Erythroblast (primary cell): ENCODE measurements around the gene ST14.
"Not testable (repeated sequence)": the region's sequence is repeated elsewhere in the genome, so short reads cannot be mapped to it uniquely, and the experiment has no call there.

ENCODE experiments used
- DNase-seq, 2 experiments: peaks; one replicate each; lab custom pipeline; 2025; lab: John Stamatoyannopoulos, UW
- GATA1 ChIP-seq: IDR thresholded peaks from 2 replicates; pipeline ENCODE4 v1.6.1; 2011; ENCODE audit warnings: low read depth, mild to moderate bottlenecking, control low read depth, low read length, moderate library complexity
- POLR2A ChIP-seq: IDR thresholded peaks from 2 replicates; pipeline ENCODE4 v1.6.1; 2011; ENCODE audit warnings: mild to moderate bottlenecking, low read length

The ST14 gene

DNA sequence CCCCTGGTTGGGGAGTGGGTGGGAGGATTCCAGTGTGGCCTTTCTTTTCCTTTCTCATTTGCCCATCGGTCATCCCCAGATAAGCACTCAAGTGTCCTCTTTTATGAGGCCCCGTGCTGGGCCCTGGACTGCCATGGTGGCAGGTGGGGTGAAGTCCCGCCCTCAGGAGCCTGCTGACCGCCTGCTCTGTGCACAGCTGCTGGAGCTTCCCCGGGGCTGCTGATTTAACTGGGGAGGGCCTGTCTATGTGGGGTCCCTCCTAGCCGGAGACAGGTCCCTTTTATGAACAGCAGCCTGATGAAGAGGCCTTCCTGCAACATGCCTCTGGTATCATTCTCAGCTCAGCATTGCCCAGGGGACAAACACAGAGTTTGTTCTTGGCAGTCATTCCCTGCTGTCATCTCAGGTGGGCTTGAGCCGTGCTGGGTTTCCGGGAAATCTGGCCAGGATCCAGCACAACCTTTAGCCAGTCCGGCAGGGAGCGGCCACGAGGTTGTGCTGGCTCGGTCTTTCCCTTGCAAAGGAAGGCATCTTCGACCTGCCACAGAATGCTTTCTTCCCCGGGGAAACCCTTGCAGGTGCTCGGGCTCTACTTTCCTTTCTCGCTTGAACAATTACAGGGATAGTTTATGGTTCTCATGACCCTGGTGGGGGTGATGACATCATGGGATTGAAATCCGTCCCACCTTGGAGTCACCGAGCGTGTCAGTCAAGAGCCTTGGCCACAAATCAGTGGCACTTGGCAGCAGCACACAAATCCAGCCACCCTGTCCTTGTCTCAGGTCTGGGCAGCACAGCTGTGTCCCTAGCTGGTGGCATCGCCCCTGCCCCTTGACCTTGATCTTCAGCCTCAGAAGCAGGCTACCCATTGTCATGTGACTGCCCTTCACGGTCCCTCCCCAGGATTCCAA, 20.1 kb downstream of the ST14 start:
- no peak for TF ChIP-seq POLR2A
- DNase-seq = no peak

DNA sequence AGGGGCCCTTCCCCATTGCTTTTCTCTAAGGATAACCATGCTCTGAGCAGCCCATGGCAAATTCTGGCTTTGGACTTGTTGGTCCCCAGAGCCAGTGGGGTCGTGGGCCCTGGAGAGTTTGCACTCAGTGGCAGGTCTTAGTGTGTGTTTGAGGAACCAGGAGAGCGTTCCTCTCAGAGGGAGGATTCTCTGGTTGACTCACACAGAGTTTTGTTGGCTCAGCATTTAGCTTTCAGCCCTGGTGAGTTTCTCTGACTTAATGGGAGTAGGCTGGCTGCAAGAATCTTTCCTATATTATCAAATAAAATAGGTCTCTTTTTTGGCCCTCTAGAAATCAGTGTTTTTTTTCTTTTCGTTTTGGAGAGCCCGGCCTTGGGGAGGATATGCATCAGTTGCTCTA, 20.9 kb downstream of the ST14 start:
- no peak for DNase-seq
- TF ChIP-seq POLR2A = no peak
- no peak for TF ChIP-seq GATA1

DNA sequence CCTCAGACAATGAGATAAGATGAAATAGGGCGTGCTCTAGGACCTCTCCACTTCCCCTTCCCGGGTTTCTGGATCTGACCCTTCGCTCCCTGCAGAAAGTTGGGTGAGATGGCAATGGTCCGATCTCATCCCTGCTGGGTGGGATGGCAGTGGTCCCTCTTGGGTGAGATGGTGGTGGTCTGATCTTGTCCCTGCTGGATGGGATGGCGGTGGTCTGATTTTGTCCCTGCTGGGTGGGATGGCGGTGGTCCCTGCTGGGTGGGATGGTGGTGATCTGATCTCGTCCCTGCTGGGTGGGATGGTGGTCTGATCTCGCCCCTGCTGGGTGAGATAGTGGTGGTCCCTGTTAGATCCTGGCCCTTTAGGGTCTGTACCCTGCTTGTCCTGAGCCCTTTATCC, 21.3 kb downstream of the ST14 start:
- TF ChIP-seq POLR2A (no peak), GATA1 (no peak)
- DNase-seq = no peak

DNA sequence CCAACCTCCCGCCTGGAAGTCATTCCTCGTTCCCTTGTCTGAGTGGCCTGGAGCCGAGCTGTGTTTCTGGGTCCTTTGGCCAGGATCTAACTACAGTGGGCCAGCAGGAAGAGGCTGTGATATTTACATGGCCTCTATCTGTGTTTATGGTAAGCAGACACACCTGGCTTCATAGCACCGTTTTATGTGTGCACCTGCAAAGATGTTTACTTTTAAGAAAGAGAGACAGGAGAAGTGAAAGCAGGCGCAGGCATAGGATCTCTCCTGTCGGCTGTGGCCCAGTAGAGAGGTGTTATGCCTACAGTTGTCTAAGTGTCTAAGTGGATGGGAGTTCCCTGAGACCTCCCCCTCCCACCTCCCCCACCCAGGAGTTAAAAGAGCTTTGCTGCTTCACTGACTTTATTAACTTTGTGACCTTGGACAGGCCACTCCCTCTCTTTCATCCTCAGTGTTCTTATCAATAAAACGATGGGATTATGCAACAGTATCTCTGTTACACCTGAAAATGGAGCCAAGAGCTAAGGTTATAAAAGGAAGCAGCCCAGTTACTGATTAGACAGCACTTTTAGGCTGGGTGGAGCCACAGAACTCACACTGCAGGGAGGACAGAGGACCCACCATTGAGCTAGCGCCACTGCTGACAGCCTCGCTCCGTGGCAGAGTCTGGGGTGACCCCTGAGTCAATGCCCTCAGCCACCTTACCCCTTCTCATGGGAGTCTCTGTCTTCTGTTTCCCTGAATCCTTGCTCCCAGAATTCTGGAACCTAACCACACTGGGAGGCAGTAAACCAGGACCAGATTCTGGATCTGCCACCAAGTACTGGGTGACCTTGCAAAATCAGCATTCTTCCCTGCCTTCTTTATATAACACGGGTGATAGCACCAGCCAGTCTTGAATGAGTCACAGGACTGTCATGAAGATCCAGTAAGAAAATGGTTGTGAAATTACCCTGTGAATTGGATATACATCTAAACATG, 22.0 kb downstream of the ST14 start:
- TF ChIP-seq GATA1 (no peak), POLR2A (no peak)

DNA sequence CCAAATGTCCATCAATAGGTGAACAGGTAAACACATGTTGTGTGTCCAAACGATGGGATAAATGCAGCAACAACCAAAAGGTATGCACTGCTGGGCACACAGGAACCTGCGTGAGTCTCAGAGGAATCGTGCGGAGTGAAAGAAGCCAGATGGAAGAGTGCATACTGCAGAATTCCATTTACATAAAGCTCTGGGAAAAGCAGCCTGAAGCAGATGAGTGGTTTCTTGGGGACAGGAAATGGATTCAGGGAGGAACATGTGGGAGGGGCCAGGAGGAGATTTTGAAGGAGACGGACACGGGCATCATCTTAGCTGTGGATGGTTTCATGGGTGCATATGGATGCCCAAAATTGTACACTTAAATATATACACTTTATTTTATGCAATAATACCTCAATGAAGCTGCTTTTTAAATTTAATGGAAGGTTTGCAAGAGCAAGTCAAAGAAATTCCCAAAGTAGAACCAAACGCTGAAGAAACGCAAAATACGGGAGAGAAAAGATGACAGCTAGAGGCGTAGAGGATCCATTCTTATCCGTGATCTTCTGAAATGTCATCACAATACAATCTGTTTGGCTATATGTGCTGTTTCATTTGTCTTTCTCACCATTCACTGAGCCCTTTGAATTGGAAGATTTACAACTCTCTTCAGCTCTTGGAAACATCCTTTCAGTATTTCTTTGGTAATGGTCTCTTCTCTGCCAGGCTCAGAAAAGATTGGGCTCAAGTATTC, 24.5 kb downstream of the ST14 start:
- no peak for TF ChIP-seq GATA1
- TF ChIP-seq POLR2A = no peak
- DNase-seq = no peak

More for the DNA sequence above, 22.0 kb downstream of the ST14 start:
- no peak for DNase-seq

DNA sequence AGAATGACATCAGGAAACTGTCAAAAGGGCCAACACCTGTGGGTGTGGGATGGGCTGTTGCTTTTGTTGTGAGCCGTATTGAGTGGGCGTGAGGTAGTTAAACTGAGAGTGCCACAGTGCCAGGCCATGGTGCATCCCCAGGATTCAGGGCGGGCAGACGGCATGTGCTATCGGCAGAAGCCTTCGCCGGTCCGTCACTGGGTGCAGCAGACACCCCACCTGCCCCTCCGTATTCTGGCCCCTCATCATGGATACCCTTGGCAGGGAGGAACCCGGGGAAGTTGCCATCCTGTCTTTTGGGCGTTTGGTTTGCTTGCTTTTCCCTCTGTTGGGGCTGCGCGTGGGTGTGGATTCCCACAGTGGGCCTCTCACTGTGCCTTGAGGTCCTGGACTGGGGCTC, 27.5 kb downstream of the ST14 start:
- DNase-seq = no peak
- TF ChIP-seq GATA1 (no peak), POLR2A (no peak)

DNA sequence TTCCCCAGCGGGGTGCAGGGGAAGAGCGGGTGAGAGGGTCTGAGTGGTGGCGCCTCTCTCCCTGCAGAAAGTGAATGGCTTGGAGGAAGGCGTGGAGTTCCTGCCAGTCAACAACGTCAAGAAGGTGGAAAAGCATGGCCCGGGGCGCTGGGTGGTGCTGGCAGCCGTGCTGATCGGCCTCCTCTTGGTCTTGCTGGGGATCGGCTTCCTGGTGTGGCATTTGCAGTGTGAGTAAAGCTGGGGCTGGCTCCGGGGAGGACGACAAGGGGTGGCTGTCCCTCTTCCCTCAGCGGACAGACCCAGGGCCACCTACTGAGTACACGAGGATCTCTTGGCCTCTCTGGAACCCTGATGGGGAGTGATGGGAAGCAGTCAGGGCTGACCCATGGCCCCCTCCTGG, 28.5 kb downstream of the ST14 start:
- TF ChIP-seq POLR2A = no peak
- no peak for TF ChIP-seq GATA1
- no peak for DNase-seq

DNA sequence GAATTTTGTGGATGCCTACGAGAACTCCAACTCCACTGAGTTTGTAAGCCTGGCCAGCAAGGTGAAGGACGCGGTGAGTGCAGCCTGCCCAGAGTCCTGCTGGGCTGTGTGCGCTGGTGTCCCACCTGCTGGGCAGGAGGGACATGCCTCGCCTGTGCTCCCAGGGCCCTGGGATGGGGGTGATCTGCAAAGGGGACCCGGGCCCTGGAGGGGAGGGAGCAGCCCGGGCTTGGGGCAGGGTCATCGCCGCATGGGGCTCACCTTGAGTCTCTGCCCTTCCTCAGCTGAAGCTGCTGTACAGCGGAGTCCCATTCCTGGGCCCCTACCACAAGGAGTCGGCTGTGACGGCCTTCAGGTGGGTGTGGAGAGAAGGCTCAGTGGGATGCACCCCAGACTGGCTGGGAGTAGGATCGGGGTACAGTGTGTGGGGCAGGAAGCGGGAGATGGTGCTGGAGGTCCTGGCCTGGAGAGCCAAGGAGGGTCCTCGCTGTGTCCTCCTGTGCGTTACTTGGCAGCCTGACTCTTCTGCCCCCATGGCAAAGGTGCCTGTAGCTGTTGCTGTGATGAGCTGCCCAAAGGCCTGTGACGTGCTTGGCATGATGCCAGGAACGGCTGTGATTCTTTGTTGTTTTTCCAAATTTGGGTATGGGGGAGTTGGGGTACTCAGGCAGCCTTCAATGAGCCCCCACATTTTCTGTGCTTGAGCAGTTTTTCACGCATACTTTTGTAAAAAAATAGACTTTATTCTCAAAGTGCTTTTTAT, 29.2 kb downstream of the ST14 start:
- DNase-seq = no peak
- TF ChIP-seq GATA1 (no peak), POLR2A (no peak)

DNA sequence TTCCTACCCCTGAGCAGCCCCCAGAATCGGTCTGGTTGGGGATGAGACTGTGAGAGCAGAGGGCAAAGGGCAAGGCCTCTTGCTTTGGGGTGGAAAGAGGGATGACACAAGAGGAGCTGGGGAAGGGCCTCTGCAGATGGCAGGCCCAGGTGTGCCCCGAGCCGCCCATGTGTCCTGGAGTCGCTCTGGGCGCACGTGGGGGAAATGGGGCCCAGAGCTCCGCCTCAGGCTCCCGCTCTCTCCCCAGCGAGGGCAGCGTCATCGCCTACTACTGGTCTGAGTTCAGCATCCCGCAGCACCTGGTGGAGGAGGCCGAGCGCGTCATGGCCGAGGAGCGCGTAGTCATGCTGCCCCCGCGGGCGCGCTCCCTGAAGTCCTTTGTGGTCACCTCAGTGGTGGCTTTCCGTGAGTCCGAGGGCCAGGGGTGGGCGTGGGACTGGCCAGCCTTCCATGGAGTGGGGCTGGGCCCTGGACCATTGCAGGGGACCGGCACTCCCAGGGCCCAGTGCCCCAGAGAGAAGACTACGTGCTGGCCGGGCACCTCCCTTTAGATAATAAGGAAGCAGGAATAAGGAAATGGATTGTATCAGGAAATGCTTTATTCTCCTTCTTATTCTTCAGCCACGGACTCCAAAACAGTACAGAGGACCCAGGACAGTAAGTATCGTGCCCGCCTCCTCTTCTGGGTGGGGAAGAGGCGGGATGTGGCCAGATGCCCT, 30.1 kb downstream of the ST14 start:
- DNase-seq = no peak
- TF ChIP-seq POLR2A = no peak

DNA sequence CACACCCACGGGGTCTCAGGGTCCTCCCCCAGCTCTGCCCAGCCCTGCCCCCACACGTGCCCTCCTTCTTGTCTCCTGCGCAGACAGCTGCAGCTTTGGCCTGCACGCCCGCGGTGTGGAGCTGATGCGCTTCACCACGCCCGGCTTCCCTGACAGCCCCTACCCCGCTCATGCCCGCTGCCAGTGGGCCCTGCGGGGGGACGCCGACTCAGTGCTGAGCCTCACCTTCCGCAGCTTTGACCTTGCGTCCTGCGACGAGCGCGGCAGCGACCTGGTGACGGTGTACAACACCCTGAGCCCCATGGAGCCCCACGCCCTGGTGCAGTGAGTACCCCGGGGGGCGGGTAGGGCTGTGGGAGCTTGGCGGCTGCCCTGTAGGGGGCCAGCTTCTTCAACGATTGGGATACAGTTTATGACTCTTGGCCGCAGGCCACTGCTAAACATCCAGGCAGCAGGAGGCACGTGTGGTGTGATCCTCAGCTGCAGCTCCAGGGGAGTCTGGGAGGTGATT, 30.8 kb downstream of the ST14 start:
- DNase-seq = no peak
- TF ChIP-seq GATA1 (no peak), POLR2A (no peak)

DNA sequence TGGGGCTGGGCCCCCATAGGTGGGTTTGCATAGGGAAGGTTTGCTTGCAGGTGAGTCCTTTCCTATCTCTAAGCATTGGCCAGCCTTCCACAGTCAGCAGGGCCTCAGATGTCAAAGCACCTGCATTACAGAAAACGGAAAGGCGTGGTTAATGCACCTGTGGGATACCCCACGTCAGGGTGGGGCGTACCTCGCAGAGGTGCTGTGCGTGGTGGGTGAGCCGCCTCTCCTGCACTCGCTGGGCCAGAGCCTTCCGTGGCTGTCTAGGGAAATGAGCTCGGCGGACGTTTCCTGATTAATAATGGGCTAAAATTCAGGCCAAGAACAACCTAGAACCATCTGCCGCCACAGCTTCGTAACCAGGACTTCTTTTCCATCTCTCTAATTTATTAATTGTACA, 32.3 kb downstream of the ST14 start:
- no peak for TF ChIP-seq POLR2A
- no peak for TF ChIP-seq GATA1
- DNase-seq = no peak

DNA sequence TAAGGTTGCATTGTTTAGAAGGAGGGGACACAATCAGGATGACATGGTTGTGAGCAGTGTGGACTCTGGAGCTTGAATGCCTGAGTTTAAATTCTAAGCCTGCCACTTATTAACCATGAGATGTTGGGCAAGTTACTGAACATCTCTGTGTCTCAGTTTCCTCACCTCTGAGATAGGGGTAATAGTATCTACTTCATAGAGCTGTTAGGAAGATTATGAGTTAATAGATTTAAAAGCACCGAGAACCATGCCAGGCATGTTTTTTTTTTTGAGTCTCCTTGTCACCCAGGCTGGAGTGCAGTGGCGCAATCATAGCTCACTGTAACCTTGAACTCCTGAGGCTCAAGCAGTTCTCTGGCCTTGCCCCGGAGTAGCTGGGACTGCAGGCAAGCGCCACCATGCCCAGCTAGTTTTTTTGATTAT, 33.3 kb downstream of the ST14 start:
- TF ChIP-seq GATA1 (no peak), POLR2A (no peak)
- DNase-seq = no peak

DNA sequence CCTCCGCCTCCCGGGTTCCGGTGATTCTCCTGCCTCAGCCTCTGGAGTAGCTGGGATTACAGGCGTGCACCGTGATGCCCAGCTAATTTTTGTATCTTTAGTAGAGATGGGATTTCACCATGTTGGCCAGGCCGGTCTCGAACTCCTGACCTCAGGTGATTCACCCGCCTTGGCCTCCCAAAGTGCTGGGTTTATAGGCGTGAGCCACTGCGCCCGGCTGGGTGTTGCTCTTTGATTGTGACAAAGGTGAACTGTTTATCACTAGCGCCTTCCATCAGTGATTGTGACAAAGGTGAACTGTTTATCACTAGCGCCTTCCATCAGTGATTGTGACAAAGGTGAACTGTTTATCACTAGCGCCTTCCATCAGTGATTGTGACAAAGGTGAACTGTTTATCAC, 34.0 kb downstream of the ST14 start:
- not testable (repeated sequence) for DNase-seq
